ENCODE data around the gene SIPA1. TPM values are rescaled to one million over a fixed set of nuclear protein-coding genes. Genes with fewer than 3 reads are reported as not detected.

Gene SIPA1
- total and polyA plus RNA-seq, 9 of the 15 experiments (the other 6 are each of a cell fraction or from before 2014, with no cell fraction given) = 0.25 to 85.8 (median 16.8) TPM

DNA sequence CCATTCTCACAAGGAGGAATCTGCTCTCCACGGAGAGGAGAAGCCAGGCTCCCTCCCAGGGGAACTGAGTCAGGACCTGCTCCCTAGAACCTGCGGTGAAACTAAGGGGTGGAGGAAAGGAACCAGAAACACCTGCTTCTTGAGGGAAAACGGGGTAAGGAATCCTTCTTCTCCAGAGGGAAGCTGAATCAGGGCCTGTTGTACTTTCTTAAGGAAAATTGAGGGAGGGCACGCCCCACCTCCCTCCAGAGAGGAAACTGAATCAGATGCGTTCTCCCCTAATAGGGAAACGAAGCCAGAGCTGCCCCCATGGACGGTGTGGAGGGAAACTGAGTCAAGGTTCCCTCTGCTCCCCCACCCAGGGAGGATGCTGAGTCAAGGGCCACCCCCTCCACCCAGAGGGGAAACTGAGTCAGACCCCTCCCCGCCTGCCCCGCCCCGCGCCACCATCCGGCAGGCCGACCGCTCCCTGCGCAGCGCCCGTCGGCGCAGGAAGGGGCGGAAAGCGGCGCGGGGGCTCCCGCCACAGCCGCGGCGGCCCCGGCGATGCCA is 24.4 kb downstream of the SIPA1 start (continued):
- TF ChIP-seq STAG1 (CRISPR knock-in tag; IDR thresholded peaks at IDR 0.05; ENCODE audit: borderline replicate concordance) = peak; percentile 24; the same call in 1 of the 2 replicates
- TF ChIP-seq PURB (CRISPR knock-in tag; IDR thresholded peaks at IDR 0.05; ENCODE audit: low read depth) = no peak
- peak; percentile 29 for TF ChIP-seq NR2C2 (CRISPR knock-in tag; IDR thresholded peaks at IDR 0.05)
- TF ChIP-seq NR2C2 (tag; IDR thresholded peaks at IDR 0.05) = no peak
- no peak for TF ChIP-seq CREM (IDR thresholded peaks at IDR 0.05; ENCODE audit: low read depth)
- TF ChIP-seq ZNF347 (CRISPR knock-in tag; IDR thresholded peaks at IDR 0.05; ENCODE audit: low read depth) = no peak
- TF ChIP-seq, protein P1, sequence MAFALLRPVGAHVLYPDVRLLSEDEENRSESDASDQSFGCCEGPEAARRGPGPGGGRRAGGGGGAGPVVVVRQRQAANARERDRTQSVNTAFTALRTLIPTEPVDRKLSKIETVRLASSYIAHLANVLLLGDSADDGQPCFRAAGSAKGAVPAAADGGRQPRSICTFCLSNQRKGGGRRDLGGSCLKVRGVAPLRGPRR (CRISPR knock-in tag; IDR thresholded peaks at IDR 0.05) = no peak
- TF ChIP-seq FOXJ3 (CRISPR knock-in tag; IDR thresholded peaks at IDR 0.05) = no peak
- TF ChIP-seq EP400 (IDR thresholded peaks at IDR 0.05) = no peak
- no peak for TF ChIP-seq ZNF217 (CRISPR knock-in tag; IDR thresholded peaks at IDR 0.05)
- no peak for TF ChIP-seq HDAC8 (tag; IDR thresholded peaks at IDR 0.05)
- TF ChIP-seq GABPB2 (CRISPR knock-in tag; conservative IDR thresholded peaks at IDR 0.05) = no peak
- TF ChIP-seq, protein P2, sequence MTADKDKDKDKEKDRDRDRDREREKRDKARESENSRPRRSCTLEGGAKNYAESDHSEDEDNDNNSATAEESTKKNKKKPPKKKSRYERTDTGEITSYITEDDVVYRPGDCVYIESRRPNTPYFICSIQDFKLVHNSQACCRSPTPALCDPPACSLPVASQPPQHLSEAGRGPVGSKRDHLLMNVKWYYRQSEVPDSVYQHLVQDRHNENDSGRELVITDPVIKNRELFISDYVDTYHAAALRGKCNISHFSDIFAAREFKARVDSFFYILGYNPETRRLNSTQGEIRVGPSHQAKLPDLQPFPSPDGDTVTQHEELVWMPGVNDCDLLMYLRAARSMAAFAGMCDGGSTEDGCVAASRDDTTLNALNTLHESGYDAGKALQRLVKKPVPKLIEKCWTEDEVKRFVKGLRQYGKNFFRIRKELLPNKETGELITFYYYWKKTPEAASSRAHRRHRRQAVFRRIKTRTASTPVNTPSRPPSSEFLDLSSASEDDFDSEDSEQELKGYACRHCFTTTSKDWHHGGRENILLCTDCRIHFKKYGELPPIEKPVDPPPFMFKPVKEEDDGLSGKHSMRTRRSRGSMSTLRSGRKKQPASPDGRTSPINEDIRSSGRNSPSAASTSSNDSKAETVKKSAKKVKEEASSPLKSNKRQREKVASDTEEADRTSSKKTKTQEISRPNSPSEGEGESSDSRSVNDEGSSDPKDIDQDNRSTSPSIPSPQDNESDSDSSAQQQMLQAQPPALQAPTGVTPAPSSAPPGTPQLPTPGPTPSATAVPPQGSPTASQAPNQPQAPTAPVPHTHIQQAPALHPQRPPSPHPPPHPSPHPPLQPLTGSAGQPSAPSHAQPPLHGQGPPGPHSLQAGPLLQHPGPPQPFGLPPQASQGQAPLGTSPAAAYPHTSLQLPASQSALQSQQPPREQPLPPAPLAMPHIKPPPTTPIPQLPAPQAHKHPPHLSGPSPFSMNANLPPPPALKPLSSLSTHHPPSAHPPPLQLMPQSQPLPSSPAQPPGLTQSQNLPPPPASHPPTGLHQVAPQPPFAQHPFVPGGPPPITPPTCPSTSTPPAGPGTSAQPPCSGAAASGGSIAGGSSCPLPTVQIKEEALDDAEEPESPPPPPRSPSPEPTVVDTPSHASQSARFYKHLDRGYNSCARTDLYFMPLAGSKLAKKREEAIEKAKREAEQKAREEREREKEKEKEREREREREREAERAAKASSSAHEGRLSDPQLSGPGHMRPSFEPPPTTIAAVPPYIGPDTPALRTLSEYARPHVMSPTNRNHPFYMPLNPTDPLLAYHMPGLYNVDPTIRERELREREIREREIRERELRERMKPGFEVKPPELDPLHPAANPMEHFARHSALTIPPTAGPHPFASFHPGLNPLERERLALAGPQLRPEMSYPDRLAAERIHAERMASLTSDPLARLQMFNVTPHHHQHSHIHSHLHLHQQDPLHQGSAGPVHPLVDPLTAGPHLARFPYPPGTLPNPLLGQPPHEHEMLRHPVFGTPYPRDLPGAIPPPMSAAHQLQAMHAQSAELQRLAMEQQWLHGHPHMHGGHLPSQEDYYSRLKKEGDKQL (CRISPR knock-in tag; IDR thresholded peaks at IDR 0.05; ENCODE audit: borderline replicate concordance) = no peak
- TF ChIP-seq DACH1 (IDR thresholded peaks at IDR 0.05; ENCODE audit: partially characterized antibody) = no peak
- TF ChIP-seq, protein P3, sequence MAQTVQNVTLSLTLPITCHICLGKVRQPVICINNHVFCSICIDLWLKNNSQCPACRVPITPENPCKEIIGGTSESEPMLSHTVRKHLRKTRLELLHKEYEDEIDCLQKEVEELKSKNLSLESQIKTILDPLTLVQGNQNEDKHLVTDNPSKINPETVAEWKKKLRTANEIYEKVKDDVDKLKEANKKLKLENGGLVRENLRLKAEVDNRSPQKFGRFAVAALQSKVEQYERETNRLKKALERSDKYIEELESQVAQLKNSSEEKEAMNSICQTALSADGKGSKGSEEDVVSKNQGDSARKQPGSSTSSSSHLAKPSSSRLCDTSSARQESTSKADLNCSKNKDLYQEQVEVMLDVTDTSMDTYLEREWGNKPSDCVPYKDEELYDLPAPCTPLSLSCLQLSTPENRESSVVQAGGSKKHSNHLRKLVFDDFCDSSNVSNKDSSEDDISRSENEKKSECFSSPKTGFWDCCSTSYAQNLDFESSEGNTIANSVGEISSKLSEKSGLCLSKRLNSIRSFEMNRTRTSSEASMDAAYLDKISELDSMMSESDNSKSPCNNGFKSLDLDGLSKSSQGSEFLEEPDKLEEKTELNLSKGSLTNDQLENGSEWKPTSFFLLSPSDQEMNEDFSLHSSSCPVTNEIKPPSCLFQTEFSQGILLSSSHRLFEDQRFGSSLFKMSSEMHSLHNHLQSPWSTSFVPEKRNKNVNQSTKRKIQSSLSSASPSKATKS (CRISPR knock-in tag; IDR thresholded peaks at IDR 0.05) = no peak
- TF ChIP-seq, protein P4, sequence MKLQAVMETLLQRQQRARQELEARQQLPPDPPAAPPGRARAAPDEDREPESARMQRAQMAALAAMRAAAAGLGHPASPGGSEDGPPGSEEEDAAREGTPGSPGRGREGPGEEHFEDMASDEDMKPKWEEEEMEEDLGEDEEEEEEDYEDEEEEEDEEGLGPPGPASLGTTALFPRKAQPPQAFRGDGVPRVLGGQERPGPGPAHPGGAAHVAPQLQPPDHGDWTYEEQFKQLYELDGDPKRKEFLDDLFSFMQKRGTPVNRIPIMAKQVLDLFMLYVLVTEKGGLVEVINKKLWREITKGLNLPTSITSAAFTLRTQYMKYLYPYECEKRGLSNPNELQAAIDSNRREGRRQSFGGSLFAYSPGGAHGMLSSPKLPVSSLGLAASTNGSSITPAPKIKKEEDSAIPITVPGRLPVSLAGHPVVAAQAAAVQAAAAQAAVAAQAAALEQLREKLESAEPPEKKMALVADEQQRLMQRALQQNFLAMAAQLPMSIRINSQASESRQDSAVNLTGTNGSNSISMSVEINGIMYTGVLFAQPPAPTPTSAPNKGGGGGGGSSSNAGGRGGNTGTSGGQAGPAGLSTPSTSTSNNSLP (IDR thresholded peaks at IDR 0.05; ENCODE audit: borderline replicate concordance, low read depth, low read length) = no peak
- TF ChIP-seq FOXM1 (IDR thresholded peaks at IDR 0.05; ENCODE audit: low read depth) = no peak
- no peak for TF ChIP-seq FOXM1 (CRISPR knock-in tag; IDR thresholded peaks at IDR 0.05; ENCODE audit: low read depth)
- TF ChIP-seq MTF1 (CRISPR knock-in tag; IDR thresholded peaks at IDR 0.05; ENCODE audit: borderline replicate concordance) = no peak
- no peak for TF ChIP-seq POLR2B (IDR thresholded peaks at IDR 0.05; ENCODE audit: low read depth, partially characterized antibody)
